IMR-90 (cell line): ENCODE measurements around the gene NCAM1. TPM values are rescaled to one million over a fixed set of nuclear protein-coding genes. Genes with fewer than 3 reads are reported as not detected.

ENCODE experiments used
- ATAC-seq: fragments of 200-7000 bp; cut with Tn5 transposase; 2 replicates; pipeline ENCODE4 v1.9.1; 2020; ENCODE audit warnings: low read depth, mild to moderate bottlenecking, moderate library complexity
- BruUV-seq: library from RNA; stranded (reverse); fragments of 400-500 nt; replicated peaks from 2 replicates; lab custom pipeline; 2021; lab: Mats Ljungman, UMichigan
- CTCF ChIA-PET: fragments of 300-600 bp; formaldehyde crosslinking; extraction: SDS; loops from one replicate; lab custom pipeline; 2021; ENCODE audit warnings: antibody characterized with exemption; lab: Yijun Ruan, JAX
- POLR2A ChIA-PET: fragments of 300-600 bp; sonication (Branson Sonifier 250); formaldehyde crosslinking; loops from one replicate; lab custom pipeline; 2022; ENCODE audit warnings: antibody characterized with exemption; ENCODE audit not compliant: unreplicated experiment; lab: Charles Lee
- DNase-seq: peaks from one replicate; pipeline ENCODE4 v3.0.0; 2013
- H2AFZ ChIP-seq: replicated peaks from 2 replicates; pipeline ENCODE3; 2013; ENCODE audit warnings: low read length, mild to moderate bottlenecking; ENCODE audit not compliant: poor library complexity
- H2AK5ac ChIP-seq: 2 replicates; pipeline ENCODE4 v1.6.1; 2013; ENCODE audit warnings: low read depth, low read length, inconsistent platforms
- H2AK9ac ChIP-seq: replicated peaks from 2 replicates; pipeline ENCODE3; 2013; ENCODE audit warnings: mild to moderate bottlenecking, low read depth, low read length, moderate library complexity; ENCODE audit not compliant: poor library complexity
- H2BK120ac ChIP-seq: 2 replicates; pipeline ENCODE4 v1.6.1; 2013; ENCODE audit warnings: low read depth, low read length, inconsistent platforms
- H2BK15ac ChIP-seq: 3 replicates; pipeline ENCODE4 v1.6.1; 2013; ENCODE audit warnings: low read depth, low read length, inconsistent platforms
- H2BK20ac ChIP-seq: 2 replicates; pipeline ENCODE4 v1.6.1; 2013; ENCODE audit warnings: low read depth, mild to moderate bottlenecking, inconsistent platforms, low read length, moderate library complexity
- H2BK5ac ChIP-seq: 2 replicates; pipeline ENCODE4 v1.6.1; 2013; ENCODE audit warnings: mild to moderate bottlenecking, low read depth, low read length, inconsistent platforms; ENCODE audit not compliant: poor library complexity, severe bottlenecking
- H3K14ac ChIP-seq: replicated peaks from 2 replicates; pipeline ENCODE4 v1.6.1; 2013; ENCODE audit warnings: low read depth, low read length, inconsistent platforms
- H3K18ac ChIP-seq: 2 replicates; pipeline ENCODE4 v1.6.1; 2013; ENCODE audit warnings: low read depth, low read length, control low read depth
- H3K23ac ChIP-seq: 2 replicates; pipeline ENCODE4 v1.6.1; 2013; ENCODE audit warnings: low read depth, low read length, inconsistent platforms
- H3K27ac ChIP-seq: 2 replicates; pipeline ENCODE4 v1.5.1; 2013; ENCODE audit warnings: mild to moderate bottlenecking, control low read depth, low read length; ENCODE audit not compliant: insufficient read depth
- H3K27me3 ChIP-seq: 2 replicates; pipeline ENCODE4 v1.6.1; 2013; ENCODE audit warnings: low read length; ENCODE audit not compliant: control insufficient read depth, insufficient read depth
- H3K36me3 ChIP-seq: 2 replicates; pipeline ENCODE4 v1.6.1; 2013; ENCODE audit warnings: low read length, mixed read lengths; ENCODE audit not compliant: control insufficient read depth, insufficient read depth
- H3K4ac ChIP-seq: 2 replicates; pipeline ENCODE4 v1.6.1; 2013; ENCODE audit warnings: low read depth, low read length, inconsistent platforms
- H3K4me1 ChIP-seq: 2 replicates; pipeline ENCODE4 v1.6.1; 2013; ENCODE audit warnings: low read length, mixed read lengths; ENCODE audit not compliant: control insufficient read depth, insufficient read depth
- H3K4me2 ChIP-seq: 2 replicates; pipeline ENCODE4 v1.6.1; 2013; ENCODE audit warnings: low read depth, mild to moderate bottlenecking, control low read depth, low read length, moderate library complexity
- H3K4me3 ChIP-seq: 2 replicates; pipeline ENCODE4 v1.5.1; 2013; ENCODE audit warnings: low read depth, mild to moderate bottlenecking, control low read depth, low read length, moderate library complexity; ENCODE audit not compliant: insufficient read depth
- H3K56ac ChIP-seq: 2 replicates; pipeline ENCODE4 v1.6.1; 2013; ENCODE audit warnings: low read length, inconsistent platforms; ENCODE audit not compliant: insufficient read depth; ENCODE audit errors: extremely low read depth
- H3K79me1 ChIP-seq, 2 experiments: 2 replicates each; pipeline ENCODE4 v1.6.1; 2013; ENCODE audit warnings: low read length in 2 of 2, inconsistent platforms in 1 of 2, low read depth in 1 of 2
- H3K9ac ChIP-seq: 2 replicates; pipeline ENCODE4 v1.6.1; 2013; ENCODE audit warnings: low read depth, low read length, control low read depth
- H3K9me1 ChIP-seq: 2 replicates; pipeline ENCODE4 v1.6.1; 2013; ENCODE audit warnings: low read length, inconsistent platforms; ENCODE audit not compliant: insufficient read depth
- H3K9me3 ChIP-seq: 2 replicates; pipeline ENCODE4 v1.6.1; 2013; ENCODE audit warnings: low read length; ENCODE audit not compliant: control insufficient read depth, insufficient read depth
- H4K20me1 ChIP-seq: 2 replicates; pipeline ENCODE4 v1.6.1; 2013; ENCODE audit warnings: low read length, inconsistent platforms; ENCODE audit not compliant: insufficient read depth
- H4K5ac ChIP-seq: 2 replicates; pipeline ENCODE4 v1.6.1; 2013; ENCODE audit warnings: mild to moderate bottlenecking, low read depth, low read length, control low read depth
- H4K8ac ChIP-seq, 2 experiments: 2 replicates each; pipeline ENCODE4 v1.6.1; 2013; ENCODE audit warnings: low read depth in 2 of 2, low read length in 2 of 2, control low read depth in 1 of 2, inconsistent platforms in 1 of 2
- H4K91ac ChIP-seq: 2 replicates; pipeline ENCODE4 v1.6.1; 2013; ENCODE audit warnings: low read depth, low read length, inconsistent platforms; ENCODE audit not compliant: insufficient read depth
- BHLHE40 ChIP-seq: fragments of 150-350 bp; IDR thresholded peaks from 2 replicates; pipeline ENCODE4 v1.6.1; 2016; ENCODE audit warnings: mild to moderate bottlenecking, low read depth, low read length
- CHD1 ChIP-seq: IDR thresholded peaks from 2 replicates; pipeline ENCODE4 v1.6.1; 2012; ENCODE audit warnings: low read depth, low read length, improper control_type of control experiment
- FOS ChIP-seq: fragments of 150-350 bp; IDR thresholded peaks from 2 replicates; pipeline ENCODE4 v1.6.1; 2016; ENCODE audit warnings: low read depth, low read length
- MXI1 ChIP-seq: IDR thresholded peaks from 2 replicates; pipeline ENCODE4 v1.6.1; 2012; ENCODE audit warnings: low read depth, mild to moderate bottlenecking, low read length, moderate library complexity, borderline replicate concordance
- NFE2L2 ChIP-seq: fragments of 150-350 bp; IDR thresholded peaks from 2 replicates; pipeline ENCODE4 v1.6.1; 2016; ENCODE audit warnings: low read depth, mild to moderate bottlenecking, low read length
- POLR2A ChIP-seq: IDR thresholded peaks from 2 replicates; pipeline ENCODE4 v1.6.1; 2012; ENCODE audit warnings: mild to moderate bottlenecking, low read depth, low read length
- RAD21 ChIP-seq: IDR thresholded peaks from 2 replicates; pipeline ENCODE4 v1.6.1; 2012; ENCODE audit warnings: low read length, improper control_type of control experiment
- RCOR1 ChIP-seq: IDR thresholded peaks from 2 replicates; pipeline ENCODE4 v1.6.1; 2012; ENCODE audit warnings: mild to moderate bottlenecking, low read length, improper control_type of control experiment; ENCODE audit not compliant: insufficient replicate concordance
- WGBS, 2 experiments: methylation state at CpG; one replicate each; pipeline versions ENCODE4 v1.1.5 to v1.1.7; 2013; ENCODE audit warnings: missing lambda C conversion rate in 2 of 2; ENCODE audit not compliant: insufficient read length in 1 of 2; ENCODE audit errors: extremely low coverage in 2 of 2; 5-methylcytosine and 5-hydroxymethylcytosine counted together
- dilution Hi-C: fragments of 300-500 bp; cut with HindIII; formaldehyde crosslinking; loops from one replicate; pipeline ENCODE4 v1.14.3; 2018; ENCODE audit warnings: low sequenced_read_pairs; ENCODE audit not compliant: unreplicated experiment
- in situ Hi-C: fragments of 300-500 bp; cut with MboI; formaldehyde crosslinking; loops from 3 replicates; pipeline ENCODE4 v1.14.3; 2019; ENCODE audit warnings: low sequenced_read_pairs, inconsistent platforms, mixed read lengths
- intact Hi-C: fragments of 100-400 bp; cut with micrococcal nuclease; formaldehyde crosslinking; loops from 2 replicates; pipeline ENCODE4 v1.10.0; 2022
- polyA plus RNA-seq, 3 experiments: library from polyadenylated mRNA; depleted of rRNA; stranded (reverse); fragments of >200 nt; gene quantifications; 2 replicates each; pipeline ENCODE4 v1.2.3, GENCODE V29; 2012; ENCODE audit warnings: low replicate concordance in 1 of 3
- total RNA-seq: library from RNA; depleted of rRNA; stranded (reverse); fragments of >200 nt; gene quantifications from 2 replicates; pipeline ENCODE4 v1.2.3, GENCODE V29; 2012
- TF ChIP-seq, protein P1 (sequence below): fragments of 150-350 bp; IDR thresholded peaks from 2 replicates; pipeline ENCODE4 v1.6.1; 2016; ENCODE audit warnings: low read depth, mild to moderate bottlenecking, low read length, moderate library complexity, borderline replicate concordance

NCAM1 gene
- total and polyA plus RNA-seq, 2 of the 4 experiments (the other 2 are of a cell fraction) = 0.09 to 0.18 TPM

DNA sequence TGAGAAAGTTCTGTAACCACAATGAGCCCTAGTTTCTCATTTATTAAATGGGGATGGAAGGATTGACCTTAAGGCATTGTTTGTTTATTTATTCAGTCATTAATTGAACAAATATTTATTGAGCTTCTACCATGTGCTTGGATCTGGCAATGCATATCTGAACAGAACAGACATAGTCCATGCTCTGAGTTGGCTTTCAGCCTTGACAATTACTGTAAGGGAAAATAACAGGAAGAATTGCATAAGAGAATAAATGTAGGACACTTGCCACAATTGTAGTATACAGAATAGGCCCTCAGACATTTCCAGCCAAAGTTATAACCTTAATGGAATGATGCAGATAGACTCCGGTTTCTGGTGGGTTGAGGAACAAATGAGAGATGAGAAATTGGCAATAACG, 192.6 kb downstream of the NCAM1 start:
- H2BK120ac ChIP-seq = no peak overlapping the region
- no peaks in the 10 kb centered on the region for H3K36me3 ChIP-seq
- H3K27me3 ChIP-seq = no peaks in the 10 kb centered on the region
- H3K27ac ChIP-seq = no peak overlapping the region
- H3K18ac ChIP-seq = no peak overlapping the region
- POLR2A ChIA-PET = no interaction called here
- no peak overlapping the region for H2BK5ac ChIP-seq
- BruUV-seq = no TSS peak
- H2BK15ac ChIP-seq = no peak overlapping the region
- no peaks in the 10 kb centered on the region for H3K79me1 ChIP-seq
- in situ Hi-C loops (no loop called here), dilution Hi-C loops (no loop called here), intact Hi-C loops (no loop called here)
- no peaks in the 10 kb centered on the region for H3K9me1 ChIP-seq
- no peak overlapping the region for H2AFZ ChIP-seq
- no peak overlapping the region for H4K91ac ChIP-seq
- no peaks in the 10 kb centered on the region for H4K20me1 ChIP-seq
- H2AK9ac ChIP-seq = no peak overlapping the region
- ATAC-seq (no peak), DNase-seq (no peak)
- no peak overlapping the region for H4K5ac ChIP-seq
- WGBS, 2 experiments = 39% methylated on average over 2 of the region's 2 CpGs; no CpG with 5 or more reads in 1 of the 2 experiments
- no peak overlapping the region for H3K4me2 ChIP-seq
- TF ChIP-seq CHD1 = no peak
- no peak for TF ChIP-seq BHLHE40
- TF ChIP-seq MXI1 = no peak
- TF ChIP-seq, protein P1, sequence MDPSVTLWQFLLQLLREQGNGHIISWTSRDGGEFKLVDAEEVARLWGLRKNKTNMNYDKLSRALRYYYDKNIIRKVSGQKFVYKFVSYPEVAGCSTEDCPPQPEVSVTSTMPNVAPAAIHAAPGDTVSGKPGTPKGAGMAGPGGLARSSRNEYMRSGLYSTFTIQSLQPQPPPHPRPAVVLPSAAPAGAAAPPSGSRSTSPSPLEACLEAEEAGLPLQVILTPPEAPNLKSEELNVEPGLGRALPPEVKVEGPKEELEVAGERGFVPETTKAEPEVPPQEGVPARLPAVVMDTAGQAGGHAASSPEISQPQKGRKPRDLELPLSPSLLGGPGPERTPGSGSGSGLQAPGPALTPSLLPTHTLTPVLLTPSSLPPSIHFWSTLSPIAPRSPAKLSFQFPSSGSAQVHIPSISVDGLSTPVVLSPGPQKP = no peak
- TF ChIP-seq NFE2L2 = no peak
- TF ChIP-seq FOS = no peak
- TF ChIP-seq POLR2A = no peak
- TF ChIP-seq RCOR1 = no peak
- no peak for TF ChIP-seq RAD21
- no peak overlapping the region for H3K23ac ChIP-seq
- H3K4me1 ChIP-seq = no peaks in the 10 kb centered on the region
- H3K14ac ChIP-seq = no peak overlapping the region
- CTCF ChIA-PET = no interaction called here
- H2AK5ac ChIP-seq = no peak overlapping the region
- H3K4me3 ChIP-seq = no peak overlapping the region
- no peak overlapping the region for H3K4ac ChIP-seq
- H3K9ac ChIP-seq = no peak overlapping the region
- no peak overlapping the region for H4K8ac ChIP-seq
- H3K9me3 ChIP-seq = peaks cover 2% of the 10 kb centered on the region; the same call in 1 of the 2 replicates
- H3K56ac ChIP-seq = no peak overlapping the region
- no peak overlapping the region for H2BK20ac ChIP-seq
